Gastroesophageal sphincter (tissue), 4 donors: ENCODE results near the gene IL1A. TPM values are rescaled to one million over a fixed set of nuclear protein-coding genes. Genes with fewer than 3 reads are reported as not detected.
A peak's percentile ranks its signal among the peaks of the same experiment; 100 is the strongest.

Experiments
- ATAC-seq: fragments of 150-250 bp; one replicate; pipeline ENCODE4 v1.9.1; 2016; ENCODE audit warnings: mild to moderate bottlenecking, moderate library complexity
- H3K27ac ChIP-seq, 4 donors: fragments of 200-600 bp; sonication (generic) in 3 of 4; 1 replicate in 3 of 4; 2 replicates in 1 of 4; pipeline ENCODE4 v1.5.1; 2016 to 2019
- H3K27me3 ChIP-seq: fragments of 200-600 bp; sonication (generic); one replicate; pipeline ENCODE4 v1.5.1; 2019
- H3K36me3 ChIP-seq, 2 donors: fragments of 200-600 bp; sonication (generic); one replicate each; pipeline ENCODE4 v1.5.1; 2019; ENCODE audit warnings: control low read depth in 1 of 2
- H3K4me1 ChIP-seq, 3 donors: fragments of 200-600 bp; sonication (generic); 1 replicate in 2 of 3; 2 replicates in 1 of 3; pipeline ENCODE4 v1.5.1; 2016 to 2019; ENCODE audit warnings: control low read depth in 2 of 3
- H3K4me3 ChIP-seq, 2 donors: fragments of 200-600 bp; sonication (generic); one replicate each; pipeline ENCODE4 v1.5.1; 2019; ENCODE audit warnings: mild to moderate bottlenecking in 1 of 2, moderate library complexity in 1 of 2
- H3K9me3 ChIP-seq, 3 donors: fragments of 200-600 bp; sonication (generic); one replicate each; pipeline ENCODE4 v1.5.1; 2017 to 2019; ENCODE audit warnings: control low read depth in 2 of 3
- CTCF ChIP-seq, 4 experiments: fragments of 200-600 bp in 2 of 4; fragments of 450-650 bp in 2 of 4; sonication (generic) in 1 of 4; IDR thresholded peaks; one replicate each; pipeline ENCODE4 v1.5.1; 2017 to 2019; ENCODE audit warnings: antibody characterized with exemption in 4 of 4, mild to moderate bottlenecking in 2 of 4, moderate library complexity in 2 of 4
- EP300 ChIP-seq: sonication (generic); formaldehyde crosslinking; IDR thresholded peaks from one replicate; pipeline ENCODE4 v1.6.1; 2017; ENCODE audit warnings: antibody characterized with exemption, mild to moderate bottlenecking
- POLR2A ChIP-seq, 2 donors: fragments of 450-650 bp; IDR thresholded peaks; one replicate each; pipeline ENCODE4 v1.6.1; 2017; ENCODE audit warnings: antibody characterized with exemption in 2 of 2, mild to moderate bottlenecking in 2 of 2, moderate library complexity in 1 of 2
- POLR2AphosphoS5 ChIP-seq: sonication (generic); formaldehyde crosslinking; IDR thresholded peaks from one replicate; pipeline ENCODE4 v1.6.1; 2017; ENCODE audit warnings: antibody characterized with exemption
- WGBS, 2 donors: methylation state at CpG; one replicate each; pipeline ENCODE4 v1.1.5; 2018; ENCODE audit warnings: low coverage in 1 of 2; 5-methylcytosine and 5-hydroxymethylcytosine counted together
- total RNA-seq, 4 donors: library from RNA; depleted of rRNA; stranded (reverse); fragments of >200 nt; gene quantifications; one replicate each; pipeline ENCODE4 v1.1.0, GENCODE V29; 2016

IL1A gene
- total RNA-seq, 4 donors from 2014 or later, result not detected

GRCh38 chr2:112794131-112794733, 9.9 kb upstream of the IL1A start:
- no peaks in the 10 kb centered on the region for H3K36me3 ChIP-seq
- peak; percentile 90 for ATAC-seq
- no peak overlapping the region for H3K4me3 ChIP-seq
- WGBS, 2 donors, result 8 to 40% methylated on average over 5 of the region's 5 CpGs
- H3K27me3 ChIP-seq, result no peaks in the 10 kb centered on the region
- no peaks in the 10 kb centered on the region for H3K9me3 ChIP-seq
- peak; percentile 40 for TF ChIP-seq POLR2AphosphoS5
- no peak for TF ChIP-seq POLR2A (IDR thresholded peaks at IDR 0.05)
- peak overlapping the region in 3 of 4 donors; percentile 24 to 41 (median 38) for H3K27ac ChIP-seq
- H3K4me1 ChIP-seq, result peaks cover 0 to 18% (median 0%) of the 10 kb centered on the region in 3 donors

- Histone ChIP-seq H3K27me3 (no peaks in the 10 kb centered on the region), H3K4me3 (no peak overlapping the region), H3K9me3 (no peaks in the 10 kb centered on the region), H3K27ac (peak overlapping the region in 2 of 4 donors; percentile 38 to 41), H3K4me1 (peaks cover 0 to 18% (median 0%) of the 10 kb centered on the region in 3 donors), H3K36me3 (no peaks in the 10 kb centered on the region)
- TF ChIP-seq EP300 (no peak), POLR2AphosphoS5 (no peak), POLR2A (IDR thresholded peaks at IDR 0.05) (no peak), CTCF (IDR thresholded peaks at IDR 0.05) (no peak)
- WGBS, 2 donors, result 69 to 73% methylated on average over 3 of the region's 3 CpGs
- ATAC-seq, result peak; percentile 52
Observed at GRCh38 chr2:112793449-112793978, 9.2 kb upstream of the IL1A start.

GRCh38 chr2:112792419-112792818, 8.1 kb upstream of the IL1A start:
- Histone ChIP-seq H3K9me3 (no peaks in the 10 kb centered on the region), H3K4me3 (no peak overlapping the region), H3K27ac (no peak overlapping the region), H3K4me1 (peaks cover 0 to 18% (median 0%) of the 10 kb centered on the region in 3 donors), H3K36me3 (no peaks in the 10 kb centered on the region), H3K27me3 (no peaks in the 10 kb centered on the region)
- WGBS, 2 donors, result 78 to 92% methylated on average over 5 of the region's 5 CpGs
- ATAC-seq, result no peak
- TF ChIP-seq POLR2A (IDR thresholded peaks at IDR 0.05), result no peak
- no peak for TF ChIP-seq EP300
- TF ChIP-seq POLR2AphosphoS5, result no peak
- no peak for TF ChIP-seq CTCF (IDR thresholded peaks at IDR 0.05)

GRCh38 chr2:112791693-112792230, 7.5 kb upstream of the IL1A start:
- Histone ChIP-seq H3K9me3 (no peaks in the 10 kb centered on the region), H3K4me3 (no peak overlapping the region), H3K27me3 (no peaks in the 10 kb centered on the region), H3K4me1 (peaks cover 0 to 18% (median 0%) of the 10 kb centered on the region in 3 donors), H3K36me3 (no peaks in the 10 kb centered on the region), H3K27ac (no peak overlapping the region)
- ATAC-seq, result no peak
- 100% methylated on average over 1 of the region's 3 CpGs for WGBS, 2 donors
- TF ChIP-seq CTCF (IDR thresholded peaks at IDR 0.05) (no peak), POLR2AphosphoS5 (no peak)

GRCh38 chr2:112791019-112791418, 6.7 kb upstream of the IL1A start:
- no peaks in the 10 kb centered on the region for H3K9me3 ChIP-seq
- TF ChIP-seq POLR2AphosphoS5 (no peak), EP300 (no peak), POLR2A (IDR thresholded peaks at IDR 0.05) (no peak), CTCF (IDR thresholded peaks at IDR 0.05) (no peak)
- 80% methylated on average over 1 of the region's 3 CpGs; no CpG with 5 or more reads in 1 of the 2 donors for WGBS, 2 donors

More at GRCh38 chr2:112791019-112791418, 6.7 kb upstream of the IL1A start:
- Histone ChIP-seq H3K4me3 (no peak overlapping the region), H3K4me1 (peaks cover 0 to 18% (median 0%) of the 10 kb centered on the region in 3 donors), H3K27ac (no peak overlapping the region), H3K27me3 (no peaks in the 10 kb centered on the region), H3K36me3 (no peaks in the 10 kb centered on the region)
- no peak for ATAC-seq
